HEK293 (cell line): ENCODE measurements around the gene C2orf74.

Experiments used
- CTCF ChIA-PET: fragments of 350-600 bp; formaldehyde crosslinking; extraction: SDS; loops from one replicate; lab custom pipeline; 2021; ENCODE audit warnings: antibody characterized with exemption; lab: Yijun Ruan, JAX
- POLR2A ChIA-PET: fragments of 300-600 bp; formaldehyde crosslinking; extraction: SDS; loops from one replicate; lab custom pipeline; 2020; ENCODE audit warnings: antibody characterized with exemption, inconsistent platforms; lab: Yijun Ruan, JAX
- H3K27ac ChIP-seq: fragments of 200-500 bp; sonication (Bioruptor generic); 2 replicates; pipeline ENCODE4 v1.5.1; 2014; ENCODE audit warnings: low read depth, low read length, control low read depth, inconsistent platforms; ENCODE audit errors: extremely low read depth
- H3K36me3 ChIP-seq, 2 experiments: fragments of 200-500 bp in 1 of 2; sonication (Bioruptor generic) in 1 of 2; 1 replicate in 1 of 2; 2 replicates in 1 of 2; pipeline ENCODE4 v1.5.1; 2014 to 2017; ENCODE audit warnings: inconsistent platforms in 2 of 2, low read length in 2 of 2; ENCODE audit not compliant: control insufficient read depth in 2 of 2, insufficient read depth in 1 of 2
- H3K4me1 ChIP-seq: fragments of 200-500 bp; sonication (Bioruptor generic); 2 replicates; pipeline ENCODE4 v1.5.1; 2014; ENCODE audit warnings: mild to moderate bottlenecking, low read length, inconsistent platforms; ENCODE audit not compliant: control insufficient read depth, insufficient read depth
- H3K4me3 ChIP-seq: 2 replicates; pipeline ENCODE4 v1.5.1; 2011; ENCODE audit warnings: low read depth, mild to moderate bottlenecking, control low read depth, low read length, moderate library complexity
- H3K9me3 ChIP-seq: fragments of 200-500 bp; sonication (Bioruptor generic); 2 replicates; pipeline ENCODE4 v1.5.1; 2014; ENCODE audit warnings: low read depth, low read length, inconsistent platforms; ENCODE audit not compliant: control insufficient read depth, insufficient read depth
- CTCF ChIP-seq: fragments of 450-650 bp; formaldehyde crosslinking; IDR thresholded peaks from 2 replicates; pipeline ENCODE4 v1.5.1; 2016; ENCODE audit warnings: missing biosample characterization, missing genetic modification characterization
- GLIS2 ChIP-seq: fragments of 450-650 bp; formaldehyde crosslinking; IDR thresholded peaks from 2 replicates; pipeline ENCODE4 v1.5.1; 2016; ENCODE audit warnings: missing biosample characterization, missing genetic modification characterization
- HOXA7 ChIP-seq: sonication (generic); formaldehyde crosslinking; IDR thresholded peaks from 2 replicates; pipeline ENCODE4 v1.8.1; 2022; ENCODE audit warnings: missing genetic modification reagents, borderline replicate concordance
- HOXD13 ChIP-seq: sonication (generic); formaldehyde crosslinking; IDR thresholded peaks from 2 replicates; pipeline ENCODE4 v1.8.0; 2022; ENCODE audit warnings: missing genetic modification reagents, borderline replicate concordance
- KLF17 ChIP-seq: fragments of 450-650 bp; formaldehyde crosslinking; IDR thresholded peaks from 2 replicates; pipeline ENCODE4 v1.5.1; 2016; ENCODE audit warnings: missing biosample characterization, missing genetic modification characterization
- RBAK ChIP-seq: fragments of 450-650 bp; formaldehyde crosslinking; IDR thresholded peaks from 2 replicates; pipeline ENCODE4 v1.5.1; 2016; ENCODE audit warnings: missing biosample characterization, missing genetic modification characterization
- SCRT1 ChIP-seq: fragments of 450-650 bp; formaldehyde crosslinking; IDR thresholded peaks from 2 replicates; pipeline ENCODE4 v1.5.1; 2016; ENCODE audit warnings: missing biosample characterization, missing genetic modification characterization, borderline replicate concordance
- TRIM28 ChIP-seq: IDR thresholded peaks from 2 replicates; pipeline ENCODE4 v1.6.1; 2011; ENCODE audit warnings: low read length, control low read depth, borderline replicate concordance
- TSHZ1 ChIP-seq: fragments of 450-650 bp; formaldehyde crosslinking; IDR thresholded peaks from 2 replicates; pipeline ENCODE4 v1.5.1; 2016; ENCODE audit warnings: missing biosample characterization, missing genetic modification characterization, borderline replicate concordance
- ZFP3 ChIP-seq: fragments of 450-650 bp; formaldehyde crosslinking; IDR thresholded peaks from 2 replicates; pipeline ENCODE4 v1.5.1; 2016; ENCODE audit warnings: low read depth, missing biosample characterization, missing genetic modification characterization
- ZNF175 ChIP-seq: fragments of 450-650 bp; formaldehyde crosslinking; IDR thresholded peaks from 2 replicates; pipeline ENCODE4 v1.5.1; 2016; ENCODE audit warnings: missing biosample characterization, missing genetic modification characterization
- ZNF248 ChIP-seq: fragments of 450-650 bp; formaldehyde crosslinking; IDR thresholded peaks from 2 replicates; pipeline ENCODE4 v1.5.1; 2017; ENCODE audit warnings: missing biosample characterization, missing genetic modification characterization
- ZNF280C ChIP-seq: fragments of 450-650 bp; formaldehyde crosslinking; IDR thresholded peaks from 2 replicates; pipeline ENCODE4 v1.5.1; 2016; ENCODE audit warnings: missing biosample characterization, missing genetic modification characterization
- ZNF350 ChIP-seq: fragments of 450-650 bp; formaldehyde crosslinking; IDR thresholded peaks from 2 replicates; pipeline ENCODE4 v1.5.0; 2017; ENCODE audit warnings: missing biosample characterization, mild to moderate bottlenecking, missing genetic modification characterization
- ZNF37A ChIP-seq: fragments of 450-650 bp; IDR thresholded peaks from 2 replicates; pipeline ENCODE4 v1.5.1; 2018; ENCODE audit warnings: missing biosample characterization, missing genetic modification characterization
- ZNF549 ChIP-seq: fragments of 450-650 bp; IDR thresholded peaks from 2 replicates; pipeline ENCODE4 v1.5.1; 2018; ENCODE audit warnings: missing biosample characterization, missing genetic modification characterization, mild to moderate bottlenecking, inconsistent platforms, moderate library complexity
- ZNF555 ChIP-seq: fragments of 450-650 bp; formaldehyde crosslinking; conservative IDR thresholded peaks from 2 replicates; pipeline ENCODE4 v1.5.1; 2017; ENCODE audit warnings: missing biosample characterization, mild to moderate bottlenecking, missing genetic modification characterization, inconsistent platforms
- ZNF596 ChIP-seq: fragments of 450-650 bp; IDR thresholded peaks from 2 replicates; pipeline ENCODE4 v1.5.0; 2018; ENCODE audit warnings: missing biosample characterization, mild to moderate bottlenecking, missing genetic modification characterization, moderate library complexity
- ZNF704 ChIP-seq: fragments of 450-650 bp; formaldehyde crosslinking; IDR thresholded peaks from 2 replicates; pipeline ENCODE4 v1.5.1; 2016; ENCODE audit warnings: missing biosample characterization, missing genetic modification characterization
- TF ChIP-seq, protein P1 (sequence below): fragments of 450-650 bp; formaldehyde crosslinking; IDR thresholded peaks from 2 replicates; pipeline ENCODE4 v1.5.1; 2016; ENCODE audit warnings: missing biosample characterization, missing genetic modification characterization
- TF ChIP-seq, protein P2 (sequence below): fragments of 450-650 bp; formaldehyde crosslinking; IDR thresholded peaks from 2 replicates; pipeline ENCODE4 v1.5.1; 2016; ENCODE audit warnings: missing biosample characterization, missing genetic modification characterization

C2orf74 gene

GRCh38 chr2:61175036-61175435, 13.0 kb downstream of the C2orf74 start (continued):
- no peak for TF ChIP-seq TSHZ1 (tag by site-specific recombination)

GRCh38 chr2:61176755-61177726, 15.1 kb downstream of the C2orf74 start:
- ChIA-PET POLR2A (interaction anchor here (0.6 to 2.4 kb wide), 10 partner anchors 9 to 481 kb away, joined by 3 to 12 read pairs (median 4); no protein-coding TSS in a partner anchor), CTCF (interaction anchor here (0.5 to 0.6 kb wide), 2 partner anchors 76 to 673 kb away, joined by 3 read pairs; no protein-coding TSS in a partner anchor)
- Histone ChIP-seq H3K27ac (peak overlapping the region; percentile 85), H3K36me3 (peaks cover 10 to 32% of the 10 kb centered on the region in 2 experiments), H3K9me3 (no peaks in the 10 kb centered on the region), H3K4me3 (peak overlapping the region; percentile 77), H3K4me1 (no peaks in the 10 kb centered on the region)
- no peak for TF ChIP-seq ZNF175
- peak; percentile 53; the same call in 1 of the 2 replicates for TF ChIP-seq ZNF596
- no peak for TF ChIP-seq ZFP3 (tag by site-specific recombination)
- peak; percentile 79 for TF ChIP-seq CTCF
- TF ChIP-seq ZNF549 = no peak
- TF ChIP-seq, protein P1, sequence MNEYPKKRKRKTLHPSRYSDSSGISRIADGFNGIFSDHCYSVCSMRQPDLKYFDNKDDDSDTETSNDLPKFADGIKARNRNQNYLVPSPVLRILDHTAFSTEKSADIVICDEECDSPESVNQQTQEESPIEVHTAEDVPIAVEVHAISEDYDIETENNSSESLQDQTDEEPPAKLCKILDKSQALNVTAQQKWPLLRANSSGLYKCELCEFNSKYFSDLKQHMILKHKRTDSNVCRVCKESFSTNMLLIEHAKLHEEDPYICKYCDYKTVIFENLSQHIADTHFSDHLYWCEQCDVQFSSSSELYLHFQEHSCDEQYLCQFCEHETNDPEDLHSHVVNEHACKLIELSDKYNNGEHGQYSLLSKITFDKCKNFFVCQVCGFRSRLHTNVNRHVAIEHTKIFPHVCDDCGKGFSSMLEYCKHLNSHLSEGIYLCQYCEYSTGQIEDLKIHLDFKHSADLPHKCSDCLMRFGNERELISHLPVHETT (tag by site-specific recombination) = 0 out of 2 replicates have a peak, but pooled peaks have one; percentile 21
- no peak for TF ChIP-seq RBAK (tag by site-specific recombination)
- no peak for TF ChIP-seq HOXD13 (CRISPR knock-in tag)
- no peak for TF ChIP-seq ZNF704 (tag by site-specific recombination)
- TF ChIP-seq ZNF248 = no peak
- peak; percentile 54; the same call in 1 of the 2 replicates for TF ChIP-seq KLF17 (tag by site-specific recombination)
- TF ChIP-seq, protein P2, sequence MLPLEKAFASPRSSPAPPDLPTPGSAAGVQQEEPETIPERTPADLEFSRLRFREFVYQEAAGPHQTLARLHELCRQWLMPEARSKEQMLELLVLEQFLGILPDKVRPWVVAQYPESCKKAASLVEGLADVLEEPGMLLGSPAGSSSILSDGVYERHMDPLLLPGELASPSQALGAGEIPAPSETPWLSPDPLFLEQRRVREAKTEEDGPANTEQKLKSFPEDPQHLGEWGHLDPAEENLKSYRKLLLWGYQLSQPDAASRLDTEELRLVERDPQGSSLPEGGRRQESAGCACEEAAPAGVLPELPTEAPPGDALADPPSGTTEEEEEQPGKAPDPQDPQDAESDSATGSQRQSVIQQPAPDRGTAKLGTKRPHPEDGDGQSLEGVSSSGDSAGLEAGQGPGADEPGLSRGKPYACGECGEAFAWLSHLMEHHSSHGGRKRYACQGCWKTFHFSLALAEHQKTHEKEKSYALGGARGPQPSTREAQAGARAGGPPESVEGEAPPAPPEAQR (tag by site-specific recombination) = no peak
- no peak for TF ChIP-seq ZNF37A (tag by site-specific recombination)
- 0 out of 2 replicates have a peak, but pooled peaks have one; percentile 54 for TF ChIP-seq TRIM28
- no peak for TF ChIP-seq HOXA7
- no peak for TF ChIP-seq SCRT1 (tag by site-specific recombination)
- TF ChIP-seq ZNF350 (tag by site-specific recombination) = no peak
- TF ChIP-seq ZNF280C (tag by site-specific recombination) = no peak
- TF ChIP-seq ZNF555 (tag by site-specific recombination) = no peak
- TF ChIP-seq GLIS2 (tag by site-specific recombination) = no peak; the same call in 1 of the 2 replicates
